NOMO-1 treated with DMSO at 0.1 percent for 48 hours (cell line): Measurements from ENCODE around the gene HBB.

ENCODE experiments used
- DNase-seq: peaks from one replicate; lab custom pipeline; 2025; ENCODE audit not compliant: unreplicated experiment; lab: John Stamatoyannopoulos, UW

The HBB gene

GRCh38 chr11:5228124-5228523 lies 1.3 kb upstream of the HBB start:
- DNase-seq: no peak

DNA sequence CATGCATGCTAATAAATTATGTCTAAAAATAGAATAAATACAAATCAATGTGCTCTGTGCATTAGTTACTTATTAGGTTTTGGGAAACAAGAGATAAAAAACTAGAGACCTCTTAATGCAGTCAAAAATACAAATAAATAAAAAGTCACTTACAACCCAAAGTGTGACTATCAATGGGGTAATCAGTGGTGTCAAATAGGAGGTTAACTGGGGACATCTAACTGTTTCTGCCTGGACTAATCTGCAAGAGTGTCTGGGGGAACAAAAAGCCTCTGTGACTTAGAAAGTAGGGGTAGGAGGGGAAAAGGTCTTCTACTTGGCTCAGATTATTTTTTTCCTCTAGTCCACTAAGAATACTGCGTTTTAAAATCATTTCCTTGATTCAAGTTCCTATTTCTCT lies 810 bp upstream of the HBB start:
- DNase-seq: no peak

DNA sequence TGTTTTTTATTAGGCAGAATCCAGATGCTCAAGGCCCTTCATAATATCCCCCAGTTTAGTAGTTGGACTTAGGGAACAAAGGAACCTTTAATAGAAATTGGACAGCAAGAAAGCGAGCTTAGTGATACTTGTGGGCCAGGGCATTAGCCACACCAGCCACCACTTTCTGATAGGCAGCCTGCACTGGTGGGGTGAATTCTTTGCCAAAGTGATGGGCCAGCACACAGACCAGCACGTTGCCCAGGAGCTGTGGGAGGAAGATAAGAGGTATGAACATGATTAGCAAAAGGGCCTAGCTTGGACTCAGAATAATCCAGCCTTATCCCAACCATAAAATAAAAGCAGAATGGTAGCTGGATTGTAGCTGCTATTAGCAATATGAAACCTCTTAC lies 1.4 kb downstream of the HBB start:
- no peak for DNase-seq

GRCh38 chr11:5224538-5225479 lies 2.1 kb downstream of the HBB start:
- DNase-seq: no peak

- no peak for DNase-seq
Observed at GRCh38 chr11:5223686-5224085, 3.2 kb downstream of the HBB start.

DNA sequence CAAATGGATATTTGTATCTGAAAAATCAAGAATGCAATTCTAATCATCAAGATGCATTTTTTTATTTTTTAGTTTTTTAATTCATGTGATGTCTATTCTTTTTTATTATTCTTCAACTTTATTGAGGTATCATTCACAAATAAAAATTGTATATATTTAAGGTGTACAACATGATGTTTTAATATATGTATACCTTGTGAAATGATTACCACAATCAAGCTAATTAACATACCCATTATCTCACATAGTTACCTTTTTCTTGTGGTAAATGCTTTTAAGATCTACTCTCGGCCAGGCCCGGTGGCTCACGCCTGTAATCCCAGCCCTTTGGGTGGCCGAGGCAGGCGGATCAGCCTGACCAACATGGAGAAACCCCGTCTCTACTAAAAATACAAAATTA lies 3.7 kb downstream of the HBB start:
- no peak for DNase-seq

- DNase-seq: no peak
Observed at GRCh38 chr11:5210376-5210885, 16.4 kb downstream of the HBB start.

- DNase-seq: peak; percentile 30
Observed at GRCh38 chr11:5204787-5205186, 22.1 kb downstream of the HBB start.

DNA sequence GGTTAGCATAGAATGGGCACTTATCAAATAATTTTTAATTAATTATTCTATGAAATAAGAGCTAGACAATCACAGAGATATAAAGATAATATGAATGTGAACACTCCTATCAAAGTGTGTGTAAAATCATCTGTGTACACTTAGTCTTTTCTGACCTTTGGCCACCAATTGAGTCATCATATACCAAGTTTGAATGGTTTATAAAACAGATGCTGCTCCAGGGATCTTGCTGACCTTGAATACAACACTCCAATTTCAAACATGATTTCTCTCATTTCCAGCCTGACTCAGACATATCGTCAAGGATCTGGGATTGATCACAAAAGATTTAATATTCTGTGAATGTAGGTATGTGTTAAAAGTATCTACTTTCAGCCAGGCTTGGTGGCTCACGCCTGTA lies 23.5 kb downstream of the HBB start:
- no peak for DNase-seq

GRCh38 chr11:5200582-5200981 lies 26.3 kb downstream of the HBB start, which contains the start of gene OR51V1:
TSS of gene OR51V1 (minus strand) at chr11:5200682. CDS start at chr11:5200682, 0 bp downstream.
- DNase-seq: no peak

DNA sequence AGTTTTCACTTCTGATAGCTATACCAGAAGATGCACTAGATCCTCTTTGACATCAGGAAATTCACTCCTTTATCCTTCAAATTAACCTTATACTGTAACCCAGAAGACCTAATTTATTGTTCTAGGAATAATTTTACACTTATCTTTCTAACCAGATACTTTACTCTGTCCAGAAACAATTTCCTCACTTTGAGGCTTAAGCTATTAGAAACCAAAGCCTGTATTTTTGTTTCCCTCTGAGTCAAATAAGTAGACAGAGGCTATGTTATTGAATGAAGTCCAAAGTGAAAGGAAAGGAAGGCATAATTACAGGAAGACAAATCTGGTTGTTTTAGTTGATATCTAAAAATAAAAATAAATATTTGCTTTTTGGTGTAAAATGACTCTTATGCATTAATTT lies 28.6 kb downstream of the HBB start:
- DNase-seq: no peak

GRCh38 chr11:5197536-5197935 lies 29.3 kb downstream of the HBB start:
- no peak for DNase-seq

GRCh38 chr11:5196731-5197130 lies 30.1 kb downstream of the HBB start:
- DNase-seq: no peak

- no peak for DNase-seq
Observed at GRCh38 chr11:5196067-5196466, 30.8 kb downstream of the HBB start.

- no peak for DNase-seq
Observed at GRCh38 chr11:5192738-5193137, 34.1 kb downstream of the HBB start.

DNA sequence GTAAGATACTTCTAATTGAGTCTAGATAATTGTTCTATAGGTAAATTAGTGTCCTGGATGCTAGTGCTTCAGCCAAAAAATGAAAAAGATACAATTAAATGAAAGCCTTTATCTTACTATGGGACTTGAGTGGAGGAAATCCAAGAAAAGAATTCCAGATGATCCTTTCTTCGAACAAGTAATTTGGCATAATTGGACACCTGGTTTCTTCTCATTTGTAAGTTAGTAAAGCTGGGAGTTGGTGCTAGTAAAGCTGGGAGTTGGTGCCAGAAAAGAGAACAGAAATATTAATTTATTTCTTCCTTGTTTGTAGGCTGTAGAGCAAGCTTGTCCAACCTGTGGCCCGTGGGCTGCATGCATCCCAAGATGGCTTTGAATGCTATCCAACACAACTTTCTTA lies 38.7 kb downstream of the HBB start:
- no peak for DNase-seq

DNA sequence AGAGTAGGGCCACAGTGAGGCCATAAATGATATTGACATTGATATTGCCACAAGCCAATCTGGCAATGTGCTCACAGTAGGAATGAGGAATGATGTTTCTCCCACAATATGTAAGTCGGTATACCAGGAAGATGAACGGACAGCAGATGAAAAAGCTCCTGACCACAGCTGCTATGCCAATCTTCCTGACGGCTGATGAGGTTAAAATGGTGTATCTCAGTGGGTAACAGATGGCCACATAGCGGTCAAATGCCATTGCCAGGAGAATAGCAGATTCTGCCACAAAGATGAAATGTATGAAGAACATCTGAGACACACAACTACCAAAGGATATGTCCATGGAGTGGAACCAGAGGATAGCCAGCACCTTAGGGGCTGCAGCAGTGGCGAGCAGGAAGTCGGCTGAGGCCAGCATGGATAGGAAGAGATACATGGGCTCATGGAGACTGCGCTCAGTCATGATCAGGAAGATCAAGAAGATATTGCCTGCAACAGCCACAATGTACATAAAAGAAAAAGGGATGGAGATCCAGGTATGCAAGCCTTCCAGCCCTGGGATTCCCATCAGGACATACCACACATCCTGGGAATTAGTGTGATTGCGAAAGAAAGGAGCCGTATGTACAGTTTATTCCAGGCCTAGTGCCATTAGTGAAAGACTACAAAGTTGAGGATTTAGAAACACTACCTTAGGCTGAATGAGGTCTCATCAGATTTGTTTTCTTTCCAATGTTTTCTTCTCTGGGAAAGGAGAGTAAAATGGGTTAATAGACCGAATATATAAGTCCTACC lies 48.6 kb downstream of the HBB start:
- no peak for DNase-seq
